Spleen (tissue), 11 donors: ENCODE results near the gene LRRC55. TPM values are rescaled to one million over a fixed set of nuclear protein-coding genes. Genes with fewer than 3 reads are reported as not detected.

Source experiments
- DNase-seq: peaks from one replicate; pipeline ENCODE4 v3.0.0-alpha.2; 2020
- H3K27ac ChIP-seq, 8 donors: fragments of 200-600 bp; sonication (generic) in 7 of 8; 1 replicate in 4 of 8; 2 replicates in 4 of 8; pipeline versions ENCODE4 v1.5.0 to v1.8.0; 2016 to 2021; ENCODE audit warnings: inconsistent platforms in 4 of 8, mild to moderate bottlenecking in 4 of 8, moderate library complexity in 1 of 8
- H3K27me3 ChIP-seq, 7 donors: fragments of 200-600 bp; sonication (generic) in 6 of 7; replicated peaks in 1 of 7; 1 replicate in 4 of 7; 2 replicates in 3 of 7; pipeline versions ENCODE4 v1.5.0 to v1.8.0; 2016 to 2021; ENCODE audit warnings: inconsistent platforms in 3 of 7, mild to moderate bottlenecking in 1 of 7
- H3K36me3 ChIP-seq, 6 donors: fragments of 200-600 bp; sonication (generic) in 5 of 6; 1 replicate in 4 of 6; 2 replicates in 2 of 6; pipeline versions ENCODE4 v1.5.0 to v1.8.0; 2016 to 2021; ENCODE audit warnings: inconsistent platforms in 2 of 6
- H3K4me1 ChIP-seq, 6 donors: fragments of 200-600 bp; sonication (generic) in 5 of 6; 1 replicate in 3 of 6; 2 replicates in 3 of 6; pipeline versions ENCODE4 v1.5.0 to v1.8.0; 2016 to 2021; ENCODE audit warnings: inconsistent platforms in 3 of 6
- H3K4me3 ChIP-seq, 8 donors: fragments of 200-600 bp; sonication (generic) in 7 of 8; 1 replicate in 4 of 8; 2 replicates in 4 of 8; pipeline versions ENCODE4 v1.5.0 to v1.8.0; 2016 to 2021; ENCODE audit warnings: inconsistent platforms in 4 of 8, mild to moderate bottlenecking in 4 of 8, moderate library complexity in 2 of 8
- H3K9me3 ChIP-seq, 8 donors: fragments of 200-600 bp; sonication (generic) in 7 of 8; 1 replicate in 4 of 8; 2 replicates in 4 of 8; pipeline versions ENCODE4 v1.5.0 to v1.8.0; 2016 to 2021; ENCODE audit warnings: inconsistent platforms in 4 of 8
- CTCF ChIP-seq, 11 experiments: fragments of 200-600 bp in 7 of 11; fragments of 450-650 bp in 4 of 11; sonication (generic) in 4 of 11; IDR thresholded peaks in 8 of 11; conservative IDR thresholded peaks in 3 of 11; 1 replicate in 7 of 11; 2 replicates in 4 of 11; pipeline versions ENCODE4 v1.4.0 to v1.8.0; 2016 to 2021; ENCODE audit warnings: antibody characterized with exemption in 11 of 11, inconsistent platforms in 4 of 11, mild to moderate bottlenecking in 1 of 11
- POLR2A ChIP-seq, 3 donors: fragments of 450-650 bp; IDR thresholded peaks; one replicate each; pipeline ENCODE4 v1.5.1; 2017; ENCODE audit warnings: antibody characterized with exemption in 3 of 3, mild to moderate bottlenecking in 1 of 3
- POLR2AphosphoS5 ChIP-seq, 3 donors: sonication (generic); formaldehyde crosslinking; IDR thresholded peaks; one replicate each; pipeline ENCODE4 v1.5.1; 2017; ENCODE audit warnings: antibody characterized with exemption in 3 of 3
- WGBS, 5 donors: extraction: QIAGEN DNeasy Blood & Tissue Kit in 3 of 5; methylation state at CpG; one replicate each; pipeline versions ENCODE4 v1.1.5 to v1.1.7; 2013 to 2018; 5-methylcytosine and 5-hydroxymethylcytosine counted together
- intact Hi-C: fragments of 100-400 bp; cut with DNase I; formaldehyde crosslinking; loops from one replicate; pipeline ENCODE4 v1.15.0; 2023; ENCODE audit warnings: low total_unique reads
- polyA plus RNA-seq, 3 donors: library from polyadenylated mRNA; stranded (reverse); fragments of 200-250 nt; gene quantifications; one replicate each; pipeline ENCODE4 v1.2.1, GENCODE V29; 2013
- total RNA-seq, 7 donors: library from RNA; depleted of rRNA in 3 of 7; stranded (reverse); fragments of >200 nt in 3 of 7; fragmentation: NEBNext Ultra II Directional in 4 of 7; extraction: Animal tissue kit (Norgen Biotek cat#: 25700) in 4 of 7; gene quantifications; one replicate each; pipeline versions ENCODE4 v1.1.0 to v1.2.1, GENCODE V29; 2016 to 2021
- donor health status: healthy with polysubstance abuse.
- donor health status: DM: no; HTN: no; CAD: no; lungs with moderate emphysema.
- donor health status: DM: no; HTN: no; CAD: no.
- donor health status: Bipolar disorder and iron deficiency.
- donor health status: healthy.
- donor health status: DM: no; HTN: no; CAD: no.
- donor health status: DM: yes; HTN: yes; CAD: no.

Gene LRRC55
- total and polyA plus RNA-seq, 10 donors = 0.03 to 1.5 (median 0.54) TPM; not detected in 1

GRCh38 chr11:57224537-57224936 is 42.8 kb downstream of the LRRC55 start:
- Histone ChIP-seq H3K4me1 (peaks cover 0 to 13% (median 3%) of the 10 kb centered on the region in 6 donors), H3K27me3 (peaks cover 0 to 18% (median 0%) of the 10 kb centered on the region in 7 donors), H3K36me3 (no peaks in the 10 kb centered on the region), H3K4me3 (no peak overlapping the region), H3K9me3 (no peaks in the 10 kb centered on the region), H3K27ac (no peak overlapping the region)
- no peak for DNase-seq
- intact Hi-C loops = no loop called here
- no peak for TF ChIP-seq POLR2AphosphoS5 (IDR thresholded peaks at IDR 0.05)
- no peak for TF ChIP-seq CTCF (IDR thresholded peaks at IDR 0.05 in 8 of 11, conservative IDR thresholded peaks at IDR 0.05 in 3 of 11)
- no peak for TF ChIP-seq POLR2A (IDR thresholded peaks at IDR 0.05)

- intact Hi-C loops = no loop called here
- Histone ChIP-seq H3K4me3 (no peak overlapping the region), H3K27ac (no peak overlapping the region), H3K4me1 (peaks cover 0 to 6% (median 0%) of the 10 kb centered on the region in 6 donors), H3K27me3 (peaks cover 0 to 47% (median 0%) of the 10 kb centered on the region in 7 donors), H3K36me3 (no peaks in the 10 kb centered on the region), H3K9me3 (no peaks in the 10 kb centered on the region)
- TF ChIP-seq CTCF (IDR thresholded peaks at IDR 0.05 in 8 of 11, conservative IDR thresholded peaks at IDR 0.05 in 3 of 11) (no peak), POLR2A (IDR thresholded peaks at IDR 0.05) (no peak), POLR2AphosphoS5 (IDR thresholded peaks at IDR 0.05) (no peak)
- WGBS, 5 donors = 64 to 80% (median 76%) methylated on average over 3 of the region's 3 CpGs
- DNase-seq = no peak
These were observed 46.8 kb downstream of the LRRC55 start for GRCh38 chr11:57228600-57228999.

GRCh38 chr11:57230316-57230715 is 48.6 kb downstream of the LRRC55 start:
- no peak for DNase-seq
- H3K9me3 ChIP-seq = no peaks in the 10 kb centered on the region
- peaks cover 0 to 14% (median 0%) of the 10 kb centered on the region in 6 donors for H3K4me1 ChIP-seq
- H3K4me3 ChIP-seq = no peak overlapping the region
- peaks cover 0 to 64% (median 0%) of the 10 kb centered on the region in 7 donors for H3K27me3 ChIP-seq
- no peak overlapping the region for H3K27ac ChIP-seq
- WGBS, 5 donors = 39 to 53% (median 46%) methylated on average over 5 of the region's 5 CpGs
- no peaks in the 10 kb centered on the region for H3K36me3 ChIP-seq
- TF ChIP-seq POLR2A (IDR thresholded peaks at IDR 0.05) (no peak), CTCF (IDR thresholded peaks at IDR 0.05 in 8 of 11, conservative IDR thresholded peaks at IDR 0.05 in 3 of 11) (no peak), POLR2AphosphoS5 (IDR thresholded peaks at IDR 0.05) (no peak)
- intact Hi-C loops = no loop called here

GRCh38 chr11:57230791-57231538 is 49.2 kb downstream of the LRRC55 start:
- Histone ChIP-seq H3K4me3 (no peak overlapping the region), H3K27ac (peak overlapping the region in 4 of 8 donors; percentile 8 to 25 (median 8)), H3K9me3 (no peaks in the 10 kb centered on the region), H3K36me3 (no peaks in the 10 kb centered on the region), H3K27me3 (peaks cover 0 to 69% (median 0%) of the 10 kb centered on the region in 7 donors), H3K4me1 (peaks cover 0 to 14% (median 0%) of the 10 kb centered on the region in 6 donors)
- DNase-seq = no peak
- WGBS, 5 donors = 26 to 30% (median 26%) methylated on average over 18 of the region's 18 CpGs
- TF ChIP-seq POLR2A (IDR thresholded peaks at IDR 0.05) (no peak), POLR2AphosphoS5 (IDR thresholded peaks at IDR 0.05) (peak in 1 of 3 donors; percentile 41)
- intact Hi-C loops = no loop called here
